DOHH2 (cell line): ENCODE measurements around the gene FBXW4.

Experiments
- EZH2phosphoT487 ChIP-seq: fragments of 200-600 bp; sonication (generic); IDR thresholded peaks from 2 replicates; pipeline ENCODE4 v1.6.1; 2017; ENCODE audit warnings: borderline replicate concordance, mild to moderate bottlenecking, antibody characterized with exemption, low read length, moderate library complexity, mixed read lengths
- TF ChIP-seq, protein P1 (sequence below): fragments of 200-600 bp; sonication (generic); IDR thresholded peaks from one replicate; pipeline ENCODE4 v1.5.1; 2014; ENCODE audit warnings: antibody characterized with exemption, mild to moderate bottlenecking, low read depth, low read length; ENCODE audit not compliant: poor library complexity, severe bottlenecking

DNA sequence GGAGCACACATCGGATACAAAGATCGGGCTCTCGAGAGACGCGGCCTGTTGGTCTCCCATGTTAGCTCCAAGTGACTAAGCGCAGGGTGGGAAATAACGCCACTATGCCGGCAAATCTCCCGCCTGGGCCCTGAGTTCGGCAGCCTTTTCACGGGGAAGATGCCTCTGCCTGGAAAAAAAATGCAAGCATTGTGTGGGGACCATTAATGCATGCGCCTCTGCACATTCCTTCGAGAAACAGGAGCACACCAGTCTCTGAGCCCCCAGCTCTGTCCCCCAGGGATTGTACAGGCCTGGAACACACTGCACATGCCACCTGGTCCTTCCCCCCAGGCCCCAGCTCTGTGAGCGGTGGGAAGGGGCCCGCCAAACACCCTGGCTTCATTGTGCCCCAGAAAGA, 44.1 kb downstream of the FBXW4 start:
- TF ChIP-seq, protein P1, sequence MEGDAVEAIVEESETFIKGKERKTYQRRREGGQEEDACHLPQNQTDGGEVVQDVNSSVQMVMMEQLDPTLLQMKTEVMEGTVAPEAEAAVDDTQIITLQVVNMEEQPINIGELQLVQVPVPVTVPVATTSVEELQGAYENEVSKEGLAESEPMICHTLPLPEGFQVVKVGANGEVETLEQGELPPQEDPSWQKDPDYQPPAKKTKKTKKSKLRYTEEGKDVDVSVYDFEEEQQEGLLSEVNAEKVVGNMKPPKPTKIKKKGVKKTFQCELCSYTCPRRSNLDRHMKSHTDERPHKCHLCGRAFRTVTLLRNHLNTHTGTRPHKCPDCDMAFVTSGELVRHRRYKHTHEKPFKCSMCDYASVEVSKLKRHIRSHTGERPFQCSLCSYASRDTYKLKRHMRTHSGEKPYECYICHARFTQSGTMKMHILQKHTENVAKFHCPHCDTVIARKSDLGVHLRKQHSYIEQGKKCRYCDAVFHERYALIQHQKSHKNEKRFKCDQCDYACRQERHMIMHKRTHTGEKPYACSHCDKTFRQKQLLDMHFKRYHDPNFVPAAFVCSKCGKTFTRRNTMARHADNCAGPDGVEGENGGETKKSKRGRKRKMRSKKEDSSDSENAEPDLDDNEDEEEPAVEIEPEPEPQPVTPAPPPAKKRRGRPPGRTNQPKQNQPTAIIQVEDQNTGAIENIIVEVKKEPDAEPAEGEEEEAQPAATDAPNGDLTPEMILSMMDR: no peak
- TF ChIP-seq EZH2phosphoT487: no peak
